Progenitor cell of endocrine pancreas (in vitro differentiated cells): ENCODE results near the gene IFT20. TPM values are rescaled to one million over a fixed set of nuclear protein-coding genes. Genes with fewer than 3 reads are reported as not detected.

Experiments used
- DNase-seq: peaks from one replicate; pipeline ENCODE4 v3.0.0; 2021; ENCODE audit warnings: low spot score; ENCODE audit not compliant: unreplicated experiment
- H3K27ac Mint-ChIP-seq: 2 replicates; pipeline ENCODE4 v1.8.0; 2021; ENCODE audit warnings: mild to moderate bottlenecking, moderate library complexity, mixed read lengths
- H3K27me3 Mint-ChIP-seq: 2 replicates; pipeline ENCODE4 v1.8.0; 2021; ENCODE audit warnings: mixed read lengths
- H3K36me3 Mint-ChIP-seq: 2 replicates; pipeline ENCODE4 v1.8.0; 2022; ENCODE audit warnings: mixed read lengths; ENCODE audit not compliant: insufficient read depth
- H3K4me1 Mint-ChIP-seq: 2 replicates; pipeline ENCODE4 v1.8.0; 2021; ENCODE audit warnings: low read depth, mixed read lengths
- H3K4me3 Mint-ChIP-seq: 2 replicates; pipeline ENCODE4 v1.8.0; 2021; ENCODE audit warnings: low read depth, mild to moderate bottlenecking, moderate library complexity, mixed read lengths
- H3K9me3 Mint-ChIP-seq: 2 replicates; pipeline ENCODE4 v1.8.0; 2021; ENCODE audit warnings: low read depth, mixed read lengths
- total RNA-seq: library from RNA; stranded (reverse); gene quantifications from 2 replicates; pipeline ENCODE4 v1.2.1, GENCODE V29; 2021
- TF ChIP-seq, protein P1 (sequence below): fragments of 200-600 bp; sonication (generic); IDR thresholded peaks from one replicate; pipeline ENCODE4 v1.5.0; 2021; ENCODE audit warnings: antibody characterized with exemption, mild to moderate bottlenecking; ENCODE audit not compliant: unreplicated experiment

Gene IFT20
- total RNA-seq, 1 donor from 2014 or later: 35.4 TPM

DNA sequence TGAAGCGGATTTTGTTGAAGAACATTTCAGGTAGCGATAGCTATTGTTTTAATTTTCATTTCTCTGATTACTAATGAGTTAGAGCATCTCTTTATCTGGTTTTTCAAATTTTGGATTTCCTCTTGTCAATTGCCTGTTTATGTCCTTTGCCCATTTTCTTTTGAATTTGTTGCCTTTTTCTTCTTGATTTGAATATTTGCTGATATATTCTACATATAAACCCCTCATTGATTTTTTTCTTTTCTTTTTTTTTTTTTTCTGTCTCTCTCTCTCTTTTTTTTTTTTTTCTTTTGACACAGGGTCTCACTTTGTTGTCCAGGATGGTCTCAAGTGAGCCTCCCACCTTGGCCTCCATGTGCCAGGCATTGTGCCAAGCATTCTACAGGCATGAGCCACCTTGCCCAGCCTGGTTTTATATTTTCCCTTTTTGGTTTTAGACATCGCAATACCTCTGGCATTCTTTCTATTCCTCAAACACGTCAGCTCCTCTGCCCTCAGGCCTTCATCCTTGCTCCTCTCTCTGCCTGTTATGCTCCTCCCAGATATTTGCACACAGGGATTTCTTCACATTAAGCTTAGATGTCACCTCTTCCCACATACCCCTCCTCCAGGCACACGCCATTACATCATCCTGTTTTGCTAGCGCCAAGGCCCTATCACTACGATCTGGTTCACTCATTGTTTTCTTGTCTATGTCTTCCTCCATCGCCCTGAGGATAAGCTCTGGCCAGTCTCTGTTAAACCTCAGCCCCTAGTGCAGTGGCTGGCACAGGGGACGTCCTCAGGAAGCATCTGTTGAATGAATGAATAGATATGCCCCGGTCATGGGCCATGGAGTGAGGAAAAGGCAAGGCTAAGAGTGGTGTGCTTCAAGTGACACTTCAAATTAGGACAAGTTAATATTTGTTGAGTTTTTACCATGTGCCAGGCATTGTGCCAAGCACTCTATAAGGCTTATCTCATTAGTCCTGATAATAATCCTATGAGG lies 44.8 kb upstream of the IFT20 start:
- Mint-ChIP-seq H3K27ac (no peak overlapping the region), H3K4me3 (no peak overlapping the region), H3K4me1 (peaks cover 6% of the 10 kb centered on the region), H3K9me3 (no peaks in the 10 kb centered on the region), H3K36me3 (peaks cover 4% of the 10 kb centered on the region), H3K27me3 (peaks cover 65% of the 10 kb centered on the region)
- TF ChIP-seq, protein P1, sequence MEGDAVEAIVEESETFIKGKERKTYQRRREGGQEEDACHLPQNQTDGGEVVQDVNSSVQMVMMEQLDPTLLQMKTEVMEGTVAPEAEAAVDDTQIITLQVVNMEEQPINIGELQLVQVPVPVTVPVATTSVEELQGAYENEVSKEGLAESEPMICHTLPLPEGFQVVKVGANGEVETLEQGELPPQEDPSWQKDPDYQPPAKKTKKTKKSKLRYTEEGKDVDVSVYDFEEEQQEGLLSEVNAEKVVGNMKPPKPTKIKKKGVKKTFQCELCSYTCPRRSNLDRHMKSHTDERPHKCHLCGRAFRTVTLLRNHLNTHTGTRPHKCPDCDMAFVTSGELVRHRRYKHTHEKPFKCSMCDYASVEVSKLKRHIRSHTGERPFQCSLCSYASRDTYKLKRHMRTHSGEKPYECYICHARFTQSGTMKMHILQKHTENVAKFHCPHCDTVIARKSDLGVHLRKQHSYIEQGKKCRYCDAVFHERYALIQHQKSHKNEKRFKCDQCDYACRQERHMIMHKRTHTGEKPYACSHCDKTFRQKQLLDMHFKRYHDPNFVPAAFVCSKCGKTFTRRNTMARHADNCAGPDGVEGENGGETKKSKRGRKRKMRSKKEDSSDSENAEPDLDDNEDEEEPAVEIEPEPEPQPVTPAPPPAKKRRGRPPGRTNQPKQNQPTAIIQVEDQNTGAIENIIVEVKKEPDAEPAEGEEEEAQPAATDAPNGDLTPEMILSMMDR: no peak
- no peak for DNase-seq

DNA sequence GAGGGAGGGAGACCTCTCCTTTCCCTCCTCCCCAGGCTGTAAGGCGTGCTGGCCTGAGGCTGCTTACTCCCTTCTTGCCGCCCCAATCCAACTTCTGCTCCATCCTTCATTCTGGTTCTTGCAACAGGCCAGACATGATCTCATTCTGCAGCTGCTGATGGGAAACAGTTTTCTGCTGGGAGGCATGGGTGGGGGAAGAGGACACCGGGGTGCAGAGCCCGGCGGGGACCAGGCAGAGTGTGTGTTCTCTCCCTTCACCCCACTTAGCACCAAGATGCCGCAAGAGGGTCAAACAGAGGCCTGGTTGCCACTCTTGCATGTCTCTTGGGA lies 37.6 kb upstream of the IFT20 start:
- no peak for DNase-seq
- H3K27me3 Mint-ChIP-seq: peaks cover 18% of the 10 kb centered on the region
- peak overlapping the region; percentile 56 for H3K27ac Mint-ChIP-seq
- TF ChIP-seq, protein P1: no peak
- H3K4me1 Mint-ChIP-seq: peaks cover 28% of the 10 kb centered on the region
- H3K36me3 Mint-ChIP-seq: no peaks in the 10 kb centered on the region
- no peaks in the 10 kb centered on the region for H3K9me3 Mint-ChIP-seq
- peak overlapping the region; percentile 64 for H3K4me3 Mint-ChIP-seq

DNA sequence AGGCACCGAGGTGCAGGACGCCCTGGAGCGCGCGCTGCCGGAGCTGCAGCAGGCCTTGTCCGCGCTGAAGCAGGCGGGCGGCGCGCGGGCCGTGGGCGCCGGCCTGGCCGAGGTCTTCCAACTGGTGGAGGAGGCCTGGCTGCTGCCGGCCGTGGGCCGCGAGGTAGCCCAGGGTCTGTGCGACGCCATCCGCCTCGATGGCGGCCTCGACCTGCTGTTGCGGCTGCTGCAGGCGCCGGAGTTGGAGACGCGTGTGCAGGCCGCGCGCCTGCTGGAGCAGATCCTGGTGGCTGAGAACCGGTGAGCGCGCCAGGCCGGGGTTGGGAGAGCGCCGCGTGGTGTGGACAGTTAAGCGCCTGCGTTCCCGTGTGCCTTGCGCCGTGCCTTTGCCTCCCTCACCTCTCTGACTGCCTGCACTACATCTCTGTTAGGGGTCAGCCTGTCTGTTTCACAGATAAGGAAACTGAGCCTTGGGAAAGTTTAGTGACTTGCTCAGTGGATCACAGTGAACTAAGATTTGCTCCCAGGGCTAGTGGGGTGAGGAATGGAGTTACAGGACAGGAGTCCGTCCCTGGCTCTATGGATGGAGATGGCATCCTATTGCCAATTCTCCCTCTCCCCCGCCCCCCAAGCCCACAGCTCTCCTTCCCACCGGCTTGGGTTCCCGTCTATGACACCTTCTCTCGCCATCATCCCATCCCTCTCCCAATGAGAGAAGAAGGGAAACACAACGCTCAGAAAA lies 37.1 kb upstream of the IFT20 start:
- H3K4me1 Mint-ChIP-seq: peaks cover 32% of the 10 kb centered on the region
- no peaks in the 10 kb centered on the region for H3K36me3 Mint-ChIP-seq
- peak overlapping the region; percentile 56 for H3K27ac Mint-ChIP-seq
- H3K4me3 Mint-ChIP-seq: peak overlapping the region; percentile 64
- TF ChIP-seq, protein P1: no peak
- DNase-seq: no peak
- no peaks in the 10 kb centered on the region for H3K9me3 Mint-ChIP-seq
- H3K27me3 Mint-ChIP-seq: peaks cover 18% of the 10 kb centered on the region

DNA sequence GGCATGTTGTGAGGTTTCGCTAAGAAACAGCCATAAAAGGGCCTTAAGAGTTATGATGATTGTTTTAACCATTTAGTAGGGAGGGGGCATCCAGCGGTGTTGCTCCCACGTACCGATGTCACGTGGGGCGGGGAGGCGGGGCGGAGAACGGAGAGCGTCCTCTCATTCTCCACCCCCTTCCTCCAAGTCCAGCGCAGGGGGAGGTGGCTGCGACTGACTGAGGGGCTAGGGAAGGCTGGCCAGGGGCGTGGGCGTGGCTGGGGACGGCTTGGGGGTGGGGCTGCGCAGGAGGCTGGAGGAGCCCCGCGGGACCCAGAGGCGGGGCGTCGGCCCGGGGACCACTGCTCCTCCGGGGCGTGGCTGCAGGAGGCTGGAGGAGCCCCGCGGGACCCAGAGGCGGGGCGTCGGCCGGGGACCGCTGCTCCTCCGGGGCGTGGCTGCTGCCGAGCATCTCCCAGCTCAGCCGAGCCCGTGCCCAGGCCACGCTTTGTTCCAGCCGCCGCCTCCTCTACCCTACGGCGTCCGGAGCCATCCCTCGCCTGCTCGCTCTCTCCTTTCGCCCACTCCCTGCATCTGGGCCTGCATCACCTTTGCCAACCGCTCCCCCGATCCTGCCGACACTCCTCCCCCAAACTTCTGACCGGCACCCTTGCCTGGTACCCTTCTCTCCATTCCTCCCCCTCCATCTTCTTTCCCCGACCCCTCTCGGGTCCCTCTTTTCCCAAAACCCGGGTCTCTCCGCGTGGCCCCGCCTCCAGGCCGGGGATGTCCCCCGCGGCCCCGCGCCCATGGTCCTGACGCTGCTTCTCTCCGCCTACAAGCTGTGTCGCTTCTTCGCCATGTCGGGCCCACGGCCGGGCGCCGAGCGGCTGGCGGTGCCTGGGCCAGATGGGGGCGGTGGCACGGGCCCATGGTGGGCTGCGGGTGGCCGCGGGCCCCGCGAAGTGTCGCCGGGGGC lies 36.3 kb upstream of the IFT20 start, which contains the start of gene SARM1:
SARM1 (plus strand) TSS at position 450 of the 958 bp plus-strand sequence; CDS start at position 789, 339 bp downstream.
- no peaks in the 10 kb centered on the region for H3K9me3 Mint-ChIP-seq
- H3K4me1 Mint-ChIP-seq: peaks cover 33% of the 10 kb centered on the region
- H3K27me3 Mint-ChIP-seq: peaks cover 18% of the 10 kb centered on the region
- H3K4me3 Mint-ChIP-seq: peak within 1 kb of the TSS; percentile 70
- DNase-seq: peak; percentile 85
- TF ChIP-seq, protein P1: no peak
- peak within 1 kb of the TSS; percentile 96 for H3K27ac Mint-ChIP-seq
- H3K36me3 Mint-ChIP-seq: no peaks in the 10 kb centered on the region
